ENCODE data around the gene FAM117B. TPM values are rescaled to one million over a fixed set of nuclear protein-coding genes. Genes with fewer than 3 reads are reported as not detected.

FAM117B gene
- total RNA-seq, 1 donor from 2014 or later = 4.9 TPM

GRCh38 chr2:202815548-202816360, 181.0 kb downstream of the FAM117B start:
- no peak for DNase-seq (ENCODE audit: low spot score)
- peaks cover 4% of the 10 kb centered on the region for H3K36me3 Mint-ChIP-seq (ENCODE audit: low read depth)
- H3K4me1 Mint-ChIP-seq (ENCODE audit: low read depth) = peaks cover 29% of the 10 kb centered on the region
- H3K27me3 Mint-ChIP-seq (ENCODE audit: low read depth) = no peaks in the 10 kb centered on the region
- TF ChIP-seq CTCF (IDR thresholded peaks at IDR 0.05) = no peak
- peak overlapping the region; percentile 69 for H3K27ac Mint-ChIP-seq (ENCODE audit: unreplicated experiment)
- peak overlapping the region; percentile 50 for H3K4me3 Mint-ChIP-seq (ENCODE audit: unreplicated experiment)
- H3K9me3 Mint-ChIP-seq (ENCODE audit: low read depth) = no peaks in the 10 kb centered on the region

DNA sequence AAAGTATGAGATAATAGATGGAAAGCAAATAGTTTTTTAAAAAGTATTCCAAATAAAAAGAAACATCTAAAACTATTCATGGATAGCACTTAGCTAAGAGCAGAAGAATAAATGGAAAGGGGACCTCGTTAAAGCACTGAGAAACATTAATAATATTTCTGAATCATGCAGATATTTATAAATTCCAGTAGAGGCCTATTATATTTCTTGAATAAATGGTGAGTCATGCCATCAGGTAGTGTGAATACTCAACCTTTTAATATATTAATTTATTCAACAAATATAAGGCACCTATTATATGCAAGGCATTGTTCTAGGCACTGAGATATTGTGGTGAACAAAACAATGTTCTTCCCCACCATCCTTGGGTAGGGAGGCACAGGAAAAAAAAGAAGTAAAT, 183.0 kb downstream of the FAM117B start:
- H3K27me3 Mint-ChIP-seq (ENCODE audit: low read depth) = no peaks in the 10 kb centered on the region
- DNase-seq (ENCODE audit: low spot score) = no peak
- no peak overlapping the region for H3K4me3 Mint-ChIP-seq (ENCODE audit: unreplicated experiment)
- no peak overlapping the region for H3K27ac Mint-ChIP-seq (ENCODE audit: unreplicated experiment)
- H3K36me3 Mint-ChIP-seq (ENCODE audit: low read depth) = no peaks in the 10 kb centered on the region
- TF ChIP-seq CTCF (IDR thresholded peaks at IDR 0.05) = no peak
- H3K9me3 Mint-ChIP-seq (ENCODE audit: low read depth) = no peaks in the 10 kb centered on the region
- peaks cover 33% of the 10 kb centered on the region for H3K4me1 Mint-ChIP-seq (ENCODE audit: low read depth)

GRCh38 chr2:202818321-202818720, 183.6 kb downstream of the FAM117B start:
- no peak for DNase-seq (ENCODE audit: low spot score)
- TF ChIP-seq CTCF (IDR thresholded peaks at IDR 0.05) = no peak
- H3K9me3 Mint-ChIP-seq (ENCODE audit: low read depth) = no peaks in the 10 kb centered on the region
- no peaks in the 10 kb centered on the region for H3K27me3 Mint-ChIP-seq (ENCODE audit: low read depth)
- H3K36me3 Mint-ChIP-seq (ENCODE audit: low read depth) = no peaks in the 10 kb centered on the region
- no peak overlapping the region for H3K4me3 Mint-ChIP-seq (ENCODE audit: unreplicated experiment)
- H3K4me1 Mint-ChIP-seq (ENCODE audit: low read depth) = peaks cover 33% of the 10 kb centered on the region
- no peak overlapping the region for H3K27ac Mint-ChIP-seq (ENCODE audit: unreplicated experiment)

Other genes starting within 250 kb of the FAM117B start
- 4.9 to 6.6 TPM (median 6.6 TPM) in 3 replicates for gene ICA1L, start 236.8 kb downstream of the FAM117B start, total RNA-seq